ENCODE measurements around the gene FBLN7.
"Not testable (repeated sequence)": the region's sequence is repeated elsewhere in the genome, so short reads cannot be mapped to it uniquely, and the experiment has no call there.

The FBLN7 gene

GRCh38 chr2:112139661-112140204, 1.5 kb downstream of the FBLN7 start:
- DNase-seq: peak in 2 of 42 donors; percentile 13 to 24
- intact Hi-C loops (cut with DNase I): not testable (repeated sequence)

DNA sequence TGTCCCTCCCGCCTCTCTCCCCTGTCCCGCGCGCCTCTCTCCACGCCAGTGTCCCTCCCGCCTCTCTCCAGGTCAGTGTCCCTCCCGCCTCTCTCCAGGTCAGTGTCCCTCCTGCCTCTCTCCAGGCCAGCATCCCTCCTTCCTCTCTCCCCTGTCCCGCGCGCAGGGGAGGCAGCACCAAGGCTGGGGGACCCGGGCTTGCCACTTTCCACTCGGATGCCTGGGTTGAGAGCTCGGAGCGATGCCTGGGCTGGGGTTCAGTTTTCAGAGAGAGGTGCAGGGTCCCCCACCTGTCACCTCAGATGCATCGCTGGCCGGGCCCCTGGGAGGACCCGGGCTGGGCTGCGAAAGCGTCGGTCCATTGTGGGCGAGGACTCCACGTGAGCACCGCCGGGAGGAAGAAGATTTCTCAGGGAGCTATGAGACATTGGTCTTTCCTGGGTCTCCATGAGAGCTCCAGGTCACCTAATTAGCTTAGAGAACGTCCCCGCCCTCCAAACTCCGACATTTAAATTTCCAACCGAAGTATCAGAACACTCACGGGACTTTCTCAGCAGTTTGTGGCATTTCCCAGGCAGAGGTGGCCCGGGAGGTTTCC, 2.1 kb downstream of the FBLN7 start:
- intact Hi-C loops (cut with DNase I): no loop called here
- DNase-seq: peak in 1 of 42 donors; percentile 35

GRCh38 chr2:112140899-112141625, 2.9 kb downstream of the FBLN7 start:
- intact Hi-C loops (cut with DNase I): no loop called here
- DNase-seq: peak in 1 of 42 donors; percentile 25

- intact Hi-C loops (cut with DNase I): no loop called here
- DNase-seq: peak in 1 of 42 donors; percentile 30
These were observed 3.4 kb downstream of the FBLN7 start for GRCh38 chr2:112141626-112142007.

DNA sequence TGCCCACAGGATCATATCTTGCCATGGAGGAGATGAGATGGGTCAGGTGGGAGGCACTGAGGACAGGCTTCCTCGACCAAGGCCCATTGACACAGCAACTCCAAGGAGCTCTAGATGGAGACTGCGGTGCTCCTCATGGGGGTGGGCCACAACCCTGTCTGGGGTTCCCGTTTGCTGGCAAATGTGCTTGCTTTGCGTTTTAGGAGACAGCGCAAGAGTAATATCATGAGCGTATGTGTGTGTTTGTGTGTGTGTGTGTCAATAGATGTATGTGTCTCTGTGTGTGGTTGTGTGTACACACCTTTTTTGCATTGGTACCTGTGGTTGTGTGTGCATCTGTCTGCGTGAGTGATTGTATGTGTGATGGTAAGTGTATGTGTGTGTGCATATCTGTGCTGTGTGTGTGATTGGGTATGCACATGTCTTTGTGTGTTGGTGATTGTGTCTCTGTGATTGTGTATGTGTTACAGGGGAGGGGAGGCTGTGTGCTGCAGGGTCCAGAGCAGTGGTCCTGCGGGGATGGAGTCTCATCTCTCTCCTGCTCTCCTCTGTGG, 4.4 kb downstream of the FBLN7 start:
- intact Hi-C loops (cut with DNase I): no loop called here
- DNase-seq: peak in 2 of 42 donors; percentile 13 to 22

DNA sequence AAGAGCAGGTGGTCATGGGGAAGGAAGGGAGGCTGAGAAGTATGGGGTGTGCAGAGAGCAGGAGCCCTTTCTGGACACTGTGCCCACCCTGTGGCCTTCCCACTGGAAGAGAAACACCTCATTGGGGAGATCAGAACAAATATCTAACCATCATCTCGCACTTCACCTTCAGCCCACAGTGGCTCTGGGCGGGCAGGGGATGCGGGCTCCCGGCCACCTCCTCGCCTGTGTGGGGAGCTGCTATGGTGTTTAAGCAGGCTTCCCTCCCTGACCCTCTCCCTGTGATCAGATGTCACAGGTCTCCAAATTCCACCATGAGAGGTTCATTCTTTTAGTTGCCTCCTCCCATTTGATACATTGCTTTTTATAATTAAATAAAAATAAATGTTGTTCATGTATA, 5.0 kb downstream of the FBLN7 start:
- DNase-seq: peak in 3 of 42 donors; percentile 28 to 33 (median 31)
- intact Hi-C loops (cut with DNase I): no loop called here

GRCh38 chr2:112144966-112145365, 6.8 kb downstream of the FBLN7 start:
- DNase-seq: peak in 2 of 42 donors; percentile 1 to 5
- intact Hi-C loops (cut with DNase I): no loop called here

DNA sequence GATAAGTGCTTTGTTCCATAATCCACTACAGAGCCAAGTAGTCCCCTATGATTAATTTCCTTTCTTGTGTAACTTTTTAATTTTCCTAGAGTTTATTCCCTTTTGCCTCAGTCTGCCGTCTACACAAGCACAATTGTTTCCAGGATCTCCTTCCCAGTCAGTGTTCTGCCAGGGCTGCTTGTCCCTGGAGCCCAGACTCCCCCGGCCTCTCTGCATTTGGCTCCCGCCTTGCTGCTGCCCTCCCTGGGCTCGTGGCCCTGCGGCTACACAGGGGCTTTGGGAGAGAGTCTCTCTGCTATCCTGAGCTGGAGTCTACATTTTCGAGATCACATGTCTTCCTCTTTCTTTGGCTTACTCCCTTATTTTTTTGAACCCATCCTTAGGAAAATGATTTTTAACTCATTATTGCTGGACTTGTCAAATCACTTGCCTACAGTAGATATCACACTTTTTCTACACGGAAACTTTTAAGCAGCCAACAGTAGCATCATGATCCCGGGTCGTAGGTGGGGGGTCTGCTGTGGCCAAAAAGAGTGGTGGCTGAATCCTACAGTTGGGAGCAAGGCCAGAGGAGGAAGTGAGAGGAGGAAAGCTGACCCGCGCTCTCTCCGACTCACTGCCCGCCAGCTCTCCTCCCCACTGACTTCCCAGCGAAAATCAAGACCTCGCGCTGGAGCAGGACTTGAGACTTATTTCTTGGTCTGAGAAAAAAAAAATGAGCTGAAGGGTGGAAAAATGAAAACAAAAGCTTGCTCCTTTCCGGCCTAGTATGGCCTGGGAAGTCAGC, 9.4 kb downstream of the FBLN7 start:
- DNase-seq: peak in 4 of 42 donors; percentile 10 to 37 (median 33)
- intact Hi-C loops (cut with DNase I): no loop called here

- intact Hi-C loops (cut with DNase I): no loop called here
- peak in 5 of 42 donors; percentile 4 to 37 (median 13) for DNase-seq
These were observed 10.3 kb downstream of the FBLN7 start for GRCh38 chr2:112148477-112148876.

DNA sequence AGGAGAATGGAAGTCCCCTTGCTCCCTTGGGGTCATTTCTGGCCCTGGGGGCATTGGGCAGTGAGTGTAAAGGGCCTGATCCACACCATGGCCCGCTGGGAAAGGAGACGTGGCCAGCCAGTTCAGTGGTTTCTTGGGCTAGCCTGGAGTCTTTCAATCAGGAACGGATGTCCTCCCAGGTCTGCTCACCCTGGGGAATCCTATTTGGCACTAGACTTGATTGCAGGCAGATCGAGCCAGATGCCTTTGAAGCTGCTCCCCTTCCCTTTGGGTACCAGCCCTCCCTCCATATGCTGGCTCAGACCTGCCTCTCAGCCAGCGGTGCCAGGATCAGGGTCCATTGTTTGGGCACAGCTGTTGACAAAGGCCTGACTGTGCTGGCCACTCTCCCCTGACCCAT, 11.0 kb downstream of the FBLN7 start:
- intact Hi-C loops (cut with DNase I): no loop called here
- DNase-seq: peak in 6 of 42 donors; percentile 8 to 34 (median 24)

DNA sequence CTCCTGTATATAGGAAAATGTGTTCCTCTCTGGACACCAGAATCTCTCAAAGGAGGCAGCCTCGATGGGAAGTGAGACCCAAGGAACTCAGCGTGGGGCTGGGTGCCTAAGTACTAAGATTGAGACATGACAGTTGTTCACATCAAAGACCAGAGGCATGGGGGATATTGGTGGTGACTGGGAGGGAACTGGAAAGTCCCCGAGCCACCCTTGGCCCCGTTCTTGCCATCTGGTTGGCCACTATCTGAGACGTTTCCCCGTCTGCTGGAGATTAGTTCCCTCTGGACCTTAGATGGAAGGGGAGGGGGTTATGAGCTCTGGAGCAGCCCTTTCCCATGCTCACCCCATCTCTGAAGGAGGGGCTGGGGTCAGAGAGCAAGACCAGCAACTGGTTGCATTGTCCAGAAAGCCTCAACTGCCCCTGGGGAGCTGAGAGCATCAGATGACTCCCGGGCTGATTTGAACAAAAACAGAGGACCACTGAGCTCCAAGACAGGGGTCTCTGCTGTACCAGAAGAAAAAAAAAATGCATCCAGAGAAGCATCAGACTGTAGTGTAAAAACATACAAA, 11.8 kb downstream of the FBLN7 start:
- intact Hi-C loops (cut with DNase I): no loop called here

DNA sequence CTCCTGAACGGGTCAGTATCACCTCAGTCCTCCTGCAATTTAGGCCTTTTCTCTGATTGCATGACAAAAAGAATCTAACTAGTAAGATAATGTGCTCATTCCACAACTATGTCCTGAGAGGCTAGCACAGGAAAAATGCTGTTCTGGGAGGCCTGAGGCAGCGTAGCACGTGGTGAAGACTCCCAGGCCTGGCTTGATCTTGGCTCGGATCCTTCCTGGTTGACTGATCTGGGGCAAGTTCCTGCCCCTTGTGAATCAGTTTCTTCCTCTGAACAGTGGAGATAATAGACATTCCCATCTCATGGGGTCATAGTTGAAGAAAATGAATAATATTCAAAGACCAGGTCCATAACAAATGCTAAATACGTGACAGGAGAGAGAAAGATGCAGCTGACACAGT, 12.3 kb downstream of the FBLN7 start:
- peak in 3 of 42 donors; percentile 5 to 26 (median 13) for DNase-seq

More for the DNA sequence above, 11.8 kb downstream of the FBLN7 start:
- DNase-seq: peak in 6 of 42 donors; percentile 11 to 31 (median 14)

GRCh38 chr2:112150851-112151250, 12.7 kb downstream of the FBLN7 start:
- intact Hi-C loops (cut with DNase I): no loop called here
- DNase-seq: peak in 5 of 42 donors; percentile 9 to 32 (median 16)

More for the DNA sequence above, 12.3 kb downstream of the FBLN7 start:
- intact Hi-C loops (cut with DNase I): no loop called here

GRCh38 chr2:112151271-112151670, 13.1 kb downstream of the FBLN7 start:
- intact Hi-C loops (cut with DNase I): no loop called here
- DNase-seq: peak in 4 of 42 donors; percentile 5 to 21 (median 11)

- intact Hi-C loops (cut with DNase I): no loop called here
- DNase-seq: peak in 6 of 42 donors; percentile 16 to 35 (median 24)
These were observed 13.7 kb downstream of the FBLN7 start for GRCh38 chr2:112151701-112152440.

DNA sequence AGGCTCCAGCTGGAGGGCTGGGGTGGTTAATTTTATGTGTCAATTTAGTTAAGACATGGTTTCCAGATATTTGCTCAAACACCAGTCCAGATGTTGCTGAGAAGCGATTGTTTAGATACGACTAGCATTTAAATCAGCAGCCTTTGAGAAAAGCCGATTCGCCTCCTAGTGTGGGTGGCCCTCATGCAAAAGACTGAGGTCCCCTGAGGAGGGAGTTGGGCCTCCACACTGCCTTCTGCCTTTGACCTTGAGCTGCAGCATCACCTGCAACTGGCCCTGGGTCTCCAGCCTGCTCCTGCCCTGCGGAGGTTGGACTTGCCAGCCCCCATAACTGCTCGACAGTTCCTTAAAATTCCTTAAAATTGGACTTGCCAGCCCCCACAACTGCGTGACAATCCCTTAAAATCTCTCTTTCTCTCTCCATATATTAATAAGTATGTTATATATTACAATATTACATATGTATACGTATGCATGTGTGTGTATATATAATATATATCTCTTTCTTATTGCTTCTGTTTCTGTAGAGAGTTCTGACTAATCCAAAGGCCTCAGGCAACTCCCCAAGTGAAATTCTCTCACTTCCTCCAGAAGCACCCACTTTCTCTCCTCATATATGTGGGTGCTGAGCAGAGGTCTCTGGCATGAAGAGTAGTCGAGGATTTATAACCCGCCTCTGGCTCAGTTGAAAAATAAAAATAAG, 14.4 kb downstream of the FBLN7 start:
- DNase-seq: peak in 6 of 42 donors; percentile 2 to 38 (median 16)
- intact Hi-C loops (cut with DNase I): no loop called here

DNA sequence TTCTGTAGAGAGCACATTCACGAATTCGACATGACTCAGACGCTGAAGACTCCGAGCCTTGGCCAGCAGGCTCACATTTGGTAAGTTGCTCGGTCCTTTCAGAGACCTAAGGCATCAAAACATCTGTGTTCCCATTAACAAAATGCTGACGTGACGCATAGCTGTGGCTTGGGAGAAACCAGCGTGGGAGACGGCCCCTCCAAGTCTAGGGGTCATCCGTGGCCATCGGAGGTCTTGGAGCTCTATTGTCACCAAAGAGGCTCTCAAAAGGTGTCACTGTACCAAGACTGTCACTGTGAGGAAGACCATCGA, 14.9 kb downstream of the FBLN7 start:
- intact Hi-C loops (cut with DNase I): no loop called here
- peak in 3 of 42 donors; percentile 7 to 23 (median 10) for DNase-seq

DNA sequence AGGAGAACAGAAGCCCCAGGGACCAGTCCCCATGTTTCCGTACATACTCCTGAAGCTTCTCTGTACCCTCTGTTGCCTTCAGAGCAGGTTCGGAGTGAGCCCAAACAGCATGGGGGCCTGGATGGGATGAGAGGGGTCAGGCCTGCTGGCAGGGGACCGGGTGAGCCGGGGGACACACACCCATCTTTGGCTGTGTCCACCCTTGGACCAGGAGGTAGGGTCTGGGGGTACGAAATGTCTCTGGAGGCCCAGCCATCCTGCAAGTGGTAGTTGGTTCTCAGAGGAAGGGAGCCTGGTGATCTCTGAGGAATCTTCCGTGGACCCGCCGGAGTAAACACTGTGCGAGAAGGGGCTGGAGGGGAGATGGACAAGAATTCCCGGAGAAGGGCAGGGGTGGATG, 15.3 kb downstream of the FBLN7 start:
- DNase-seq: peak in 2 of 42 donors; percentile 15 to 19
- intact Hi-C loops (cut with DNase I): no loop called here
